ENCODE measurements around the gene BCL11B.

Gene BCL11B

DNA sequence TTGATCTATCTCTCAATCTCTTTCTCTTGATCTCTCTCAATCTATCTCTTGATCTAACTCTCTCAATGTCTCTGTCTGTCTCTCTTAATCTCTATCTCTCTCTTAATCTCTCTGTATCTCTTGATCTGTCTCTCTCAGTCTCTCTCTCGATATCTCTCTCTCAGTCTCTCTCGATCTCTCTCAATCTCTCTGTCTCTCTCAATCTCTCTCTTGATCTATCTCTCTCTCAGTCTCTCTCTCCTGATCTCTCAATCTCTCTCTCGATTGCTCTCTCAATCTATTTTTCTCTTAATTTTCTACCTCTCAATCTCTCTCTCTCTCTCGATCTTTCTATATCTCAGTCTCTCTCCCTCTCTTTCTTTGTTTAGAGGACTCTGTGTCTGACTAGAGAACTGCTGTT is 126.7 kb downstream of the BCL11B start:
- TF ChIP-seq CTCF (IDR thresholded peaks at IDR 0.05) = no peak
- no peak for DNase-seq (ENCODE audit: low spot score)
- H3K4me3 ChIP-seq = no peak overlapping the region
- no peak overlapping the region for H3K27ac ChIP-seq

DNA sequence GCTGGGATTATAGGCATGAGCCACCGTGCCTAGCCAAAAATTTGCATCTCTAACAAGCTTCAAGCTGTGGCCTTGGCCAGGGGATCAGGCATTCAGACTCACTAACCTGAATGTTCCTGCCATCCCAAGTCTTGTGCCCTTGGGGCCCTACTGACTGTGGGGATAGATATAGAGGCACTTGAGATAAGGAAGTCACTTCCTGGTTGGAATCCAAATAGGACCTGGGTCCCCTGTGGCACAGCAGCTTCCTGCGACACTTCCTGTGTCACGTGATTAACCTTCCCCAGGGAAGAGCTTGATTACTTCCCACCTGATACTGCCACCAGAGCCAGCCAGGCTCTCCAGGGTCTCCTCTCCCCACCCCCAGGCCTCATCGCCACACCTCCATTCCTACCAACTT is 128.2 kb downstream of the BCL11B start:
- H3K27ac ChIP-seq = no peak overlapping the region
- no peak overlapping the region for H3K4me3 ChIP-seq
- no peak for TF ChIP-seq CTCF (IDR thresholded peaks at IDR 0.05)
- DNase-seq (ENCODE audit: low spot score) = peak; percentile 59

DNA sequence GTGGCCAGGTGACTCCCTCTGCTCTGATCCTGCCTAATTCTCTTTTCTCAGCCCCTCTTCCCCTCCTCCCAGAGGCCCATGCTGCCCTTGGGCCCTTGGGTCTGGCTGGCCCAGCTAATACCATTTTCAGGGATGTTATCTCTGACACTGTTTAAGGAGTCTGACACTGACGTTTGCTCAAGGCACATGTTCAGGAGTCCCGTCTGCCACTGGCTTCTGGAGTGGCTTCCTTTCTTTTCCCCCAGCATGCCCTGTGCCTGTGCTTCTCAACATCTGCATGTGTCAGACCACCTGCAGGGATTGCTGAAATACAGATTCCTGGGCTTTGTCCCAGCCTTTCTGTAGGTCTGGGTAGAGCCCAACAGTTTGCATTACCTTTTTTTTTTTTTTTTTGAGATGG is 128.9 kb downstream of the BCL11B start:
- Histone ChIP-seq H3K4me3 (no peak overlapping the region), H3K27ac (no peak overlapping the region)
- DNase-seq (ENCODE audit: low spot score) = no peak
- no peak for TF ChIP-seq CTCF (IDR thresholded peaks at IDR 0.05)

DNA sequence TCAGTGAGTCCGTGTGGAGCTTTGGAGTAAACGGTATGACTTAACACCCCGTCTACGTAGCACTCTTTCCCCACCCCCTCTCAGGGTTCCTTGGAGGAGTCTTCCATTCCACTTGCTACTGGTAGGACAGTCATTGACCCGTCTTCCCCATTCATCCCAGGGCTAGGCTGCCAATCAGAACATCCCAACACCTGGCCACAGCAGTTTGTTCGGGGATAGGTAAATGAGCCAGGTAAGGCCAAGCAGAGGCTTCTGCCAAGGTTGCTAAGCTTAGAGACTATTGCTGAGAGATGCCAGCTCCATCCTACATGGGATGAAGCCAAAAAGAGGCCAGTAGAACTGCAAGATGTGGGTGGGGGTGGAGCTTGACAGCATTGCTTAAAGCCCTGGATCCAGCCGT is 130.8 kb downstream of the BCL11B start:
- no peak for DNase-seq (ENCODE audit: low spot score)
- Histone ChIP-seq H3K27ac (no peak overlapping the region), H3K4me3 (no peak overlapping the region)
- TF ChIP-seq CTCF (IDR thresholded peaks at IDR 0.05) = no peak

DNA sequence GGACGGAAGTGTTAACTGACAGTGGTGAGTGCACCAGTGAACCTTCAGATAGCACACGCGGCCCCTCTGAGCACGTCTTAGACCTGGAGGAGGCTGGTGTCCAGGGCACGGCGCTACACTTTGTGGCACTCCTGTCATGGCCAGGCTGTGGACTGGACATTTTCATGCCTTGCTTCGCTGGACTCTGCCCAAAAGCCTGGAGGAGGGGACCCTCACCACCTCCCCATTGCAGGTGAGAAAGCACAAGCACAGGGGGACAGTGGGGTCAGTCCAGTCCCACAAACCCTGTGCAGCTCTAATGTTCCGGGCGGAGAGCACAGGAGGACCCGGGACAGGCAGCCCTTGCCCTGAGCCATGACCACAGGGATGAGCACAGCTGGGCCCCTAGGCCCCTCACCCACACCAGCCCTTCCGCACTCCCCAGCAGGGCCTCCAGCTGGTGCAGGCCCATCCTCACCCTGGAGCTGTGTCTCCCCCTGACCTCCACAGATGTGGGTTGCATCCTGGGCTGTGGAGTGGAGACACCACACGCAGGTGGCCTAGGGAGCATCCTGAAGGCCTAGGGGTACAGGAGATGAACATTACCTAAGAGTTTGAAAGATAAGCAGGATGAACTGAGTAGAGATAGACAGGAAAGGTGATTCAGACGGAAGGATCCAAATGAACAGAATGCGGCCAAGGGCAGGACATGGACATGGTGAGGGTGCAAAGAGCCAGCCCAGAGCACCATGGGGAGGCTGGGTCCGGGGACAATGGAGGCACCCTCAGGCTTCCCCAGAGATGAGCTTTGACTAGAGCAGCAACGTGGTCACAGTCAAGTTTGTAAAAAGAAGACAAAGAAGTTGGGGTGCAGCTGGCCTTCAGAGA is 132.8 kb downstream of the BCL11B start:
- Histone ChIP-seq H3K4me3 (no peak overlapping the region), H3K27ac (no peak overlapping the region)
- DNase-seq (ENCODE audit: low spot score) = no peak
- TF ChIP-seq CTCF (IDR thresholded peaks at IDR 0.05) = no peak

DNA sequence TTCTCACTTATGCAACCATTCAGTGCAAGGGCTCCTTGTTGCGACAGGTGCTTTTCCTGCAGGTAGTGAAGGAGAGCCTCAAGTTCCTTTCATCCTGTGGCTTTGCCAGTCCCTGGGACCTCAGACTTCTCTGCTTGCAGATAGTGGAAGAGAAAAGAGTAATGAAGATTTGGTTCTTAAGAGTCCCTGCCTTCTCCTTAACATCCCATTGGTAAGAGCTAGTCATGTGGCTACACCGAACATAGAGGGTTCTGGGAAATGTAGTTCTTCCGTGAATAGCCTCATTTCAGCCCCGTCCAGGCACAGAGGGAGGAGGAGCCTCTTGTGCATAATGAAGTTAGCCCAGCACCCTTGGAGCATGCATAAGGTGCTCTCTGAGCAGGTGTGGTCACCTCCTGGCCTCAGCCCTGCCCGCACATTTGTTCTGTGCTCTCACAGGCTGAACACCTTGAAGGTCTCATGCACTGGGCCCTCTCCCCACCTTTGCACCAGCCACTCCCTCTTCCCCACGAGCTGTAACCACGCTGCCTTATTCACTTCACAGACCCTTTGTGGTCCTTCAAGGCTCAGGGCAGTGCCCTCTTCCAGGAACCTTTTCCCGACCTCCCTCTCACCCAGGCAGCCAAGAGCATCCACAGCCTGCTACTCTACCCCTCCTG is 134.0 kb downstream of the BCL11B start:
- no peak for TF ChIP-seq CTCF (IDR thresholded peaks at IDR 0.05)
- Histone ChIP-seq H3K27ac (no peak overlapping the region), H3K4me3 (no peak overlapping the region)
- DNase-seq (ENCODE audit: low spot score) = no peak

Measured in coronary artery (tissue), 2 donors.